HG03039 (cell line): ENCODE data around the gene IL34.

ENCODE experiments used
- ATAC-seq: cut with Tn5 transposase; IDR thresholded peaks from one replicate; pipeline ENCODE4 v1.9.1; 2021; ENCODE audit warnings: mild to moderate bottlenecking, moderate library complexity; ENCODE audit not compliant: unreplicated experiment

Gene IL34

GRCh38 chr16:70676675-70677498, 30.5 kb downstream of the IL34 start:
- no peak for ATAC-seq

GRCh38 chr16:70677499-70678120, 31.3 kb downstream of the IL34 start:
- no peak for ATAC-seq

GRCh38 chr16:70678121-70678897, 31.9 kb downstream of the IL34 start:
- ATAC-seq = no peak

- no peak for ATAC-seq
Measured at GRCh38 chr16:70678898-70679670, 32.7 kb downstream of the IL34 start.

GRCh38 chr16:70679671-70680494, 33.5 kb downstream of the IL34 start:
- no peak for ATAC-seq

- ATAC-seq = no peak
Measured at GRCh38 chr16:70680495-70681381, 34.4 kb downstream of the IL34 start.

GRCh38 chr16:70681382-70682238, 35.3 kb downstream of the IL34 start:
- ATAC-seq = no peak

GRCh38 chr16:70682239-70683145, 36.1 kb downstream of the IL34 start:
- ATAC-seq = no peak

GRCh38 chr16:70683146-70683944, 37.0 kb downstream of the IL34 start:
- no peak for ATAC-seq

GRCh38 chr16:70684146-70685060, 38.0 kb downstream of the IL34 start:
- ATAC-seq = no peak

GRCh38 chr16:70685061-70685937, 38.9 kb downstream of the IL34 start:
- no peak for ATAC-seq

GRCh38 chr16:70685938-70686375, 39.6 kb downstream of the IL34 start, which contains the start of gene MTSS2:
TSS of gene MTSS2 (minus strand) at chr16:70686053. CDS start at chr16:70685791, 262 bp downstream.
- ATAC-seq = no peak

GRCh38 chr16:70686376-70687101, 40.2 kb downstream of the IL34 start:
- ATAC-seq = no peak
